Brain microvascular endothelial cell (primary cell): ENCODE data around the gene KRT80.
"Not testable (repeated sequence)": the region's sequence is repeated elsewhere in the genome, so short reads cannot be mapped to it uniquely, and the experiment has no call there.

Experiments used
- DNase-seq: peaks from one replicate; pipeline ENCODE4 v3.0.0-alpha.2; 2020
- H3K27ac ChIP-seq: fragments of 250-450 bp; sonication (Bioruptor Pico); 2 replicates; pipeline ENCODE4 v1.5.1; 2020; ENCODE audit warnings: mild to moderate bottlenecking, moderate library complexity
- H3K27me3 ChIP-seq: fragments of 250-450 bp; sonication (Bioruptor Pico); replicated peaks from 2 replicates; pipeline ENCODE4 v1.5.1; 2020; ENCODE audit warnings: mild to moderate bottlenecking
- H3K36me3 ChIP-seq: fragments of 250-450 bp; sonication (Bioruptor Pico); replicated peaks from 2 replicates; pipeline ENCODE4 v1.5.1; 2020; ENCODE audit warnings: mild to moderate bottlenecking
- H3K4me3 ChIP-seq: 2 replicates; pipeline ENCODE4 v1.5.1; 2011; ENCODE audit warnings: low read depth, mild to moderate bottlenecking, control low read depth, low read length, moderate library complexity
- in situ Hi-C: cut with HindIII; loops from 2 replicates; pipeline ENCODE4 v1.10.0; 2017; ENCODE audit warnings: low sequenced_read_pairs, low pct_ligation_motif_present
- TF ChIP-seq, protein P1 (sequence below): IDR thresholded peaks from 2 replicates; pipeline ENCODE4 v1.5.1; 2011; ENCODE audit warnings: low read depth, mild to moderate bottlenecking, moderate library complexity, low read length, control low read depth, inconsistent platforms; ENCODE audit errors: missing control alignments

The KRT80 gene

GRCh38 chr12:52191841-52192791, at the start of gene KRT80:
KRT80 (minus strand) TSS chr12:52192014; CDS start chr12:52191902, 112 bp downstream.
- no peaks in the 10 kb centered on the region for H3K27me3 ChIP-seq
- in situ Hi-C loops: no loop called here
- H3K4me3 ChIP-seq: no peak within 1 kb of the TSS
- H3K27ac ChIP-seq: peak within 1 kb of the TSS; percentile 37
- no peaks in the 10 kb centered on the region for H3K36me3 ChIP-seq
- TF ChIP-seq, protein P1, sequence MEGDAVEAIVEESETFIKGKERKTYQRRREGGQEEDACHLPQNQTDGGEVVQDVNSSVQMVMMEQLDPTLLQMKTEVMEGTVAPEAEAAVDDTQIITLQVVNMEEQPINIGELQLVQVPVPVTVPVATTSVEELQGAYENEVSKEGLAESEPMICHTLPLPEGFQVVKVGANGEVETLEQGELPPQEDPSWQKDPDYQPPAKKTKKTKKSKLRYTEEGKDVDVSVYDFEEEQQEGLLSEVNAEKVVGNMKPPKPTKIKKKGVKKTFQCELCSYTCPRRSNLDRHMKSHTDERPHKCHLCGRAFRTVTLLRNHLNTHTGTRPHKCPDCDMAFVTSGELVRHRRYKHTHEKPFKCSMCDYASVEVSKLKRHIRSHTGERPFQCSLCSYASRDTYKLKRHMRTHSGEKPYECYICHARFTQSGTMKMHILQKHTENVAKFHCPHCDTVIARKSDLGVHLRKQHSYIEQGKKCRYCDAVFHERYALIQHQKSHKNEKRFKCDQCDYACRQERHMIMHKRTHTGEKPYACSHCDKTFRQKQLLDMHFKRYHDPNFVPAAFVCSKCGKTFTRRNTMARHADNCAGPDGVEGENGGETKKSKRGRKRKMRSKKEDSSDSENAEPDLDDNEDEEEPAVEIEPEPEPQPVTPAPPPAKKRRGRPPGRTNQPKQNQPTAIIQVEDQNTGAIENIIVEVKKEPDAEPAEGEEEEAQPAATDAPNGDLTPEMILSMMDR: no peak
- peak; percentile 96 for DNase-seq

DNA sequence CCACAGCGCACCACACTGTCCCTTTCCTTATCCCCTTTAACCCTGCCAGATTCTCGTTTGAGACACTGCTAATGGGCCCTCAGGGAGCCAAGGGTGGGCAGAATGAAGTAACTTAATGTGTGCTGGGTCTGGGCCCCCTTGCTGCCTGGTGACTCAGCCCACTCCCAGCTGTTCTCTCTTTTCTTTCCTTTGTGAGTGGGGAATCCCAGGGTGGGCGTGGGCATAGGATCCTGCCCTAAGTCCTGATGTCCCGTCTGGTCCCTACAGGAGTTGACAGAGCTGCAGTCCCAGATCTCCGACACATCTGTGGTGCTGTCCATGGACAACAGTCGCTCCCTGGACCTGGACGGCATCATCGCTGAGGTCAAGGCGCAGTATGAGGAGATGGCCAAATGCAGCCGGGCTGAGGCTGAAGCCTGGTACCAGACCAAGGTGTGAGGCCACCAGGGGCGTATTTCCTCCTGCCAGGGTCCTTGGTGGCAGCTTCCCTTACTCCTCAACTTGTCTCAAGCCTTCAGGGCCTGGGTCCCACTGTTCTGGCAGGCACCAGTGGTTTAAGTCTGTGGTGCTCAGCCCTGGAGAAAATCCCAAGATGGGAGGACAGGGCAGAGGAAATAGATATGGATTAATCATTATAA, 49.5 kb upstream of the KRT80 start:
- Histone ChIP-seq H3K27me3 (no peaks in the 10 kb centered on the region), H3K27ac (no peak overlapping the region), H3K4me3 (no peak overlapping the region), H3K36me3 (peaks cover 6% of the 10 kb centered on the region)
- TF ChIP-seq, protein P1: no peak
- in situ Hi-C loops: no loop called here
- DNase-seq: no peak

- H3K4me3 ChIP-seq, DNase-seq, H3K27me3 ChIP-seq, H3K36me3 ChIP-seq, H3K27ac ChIP-seq, in situ Hi-C loops: not testable (repeated sequence)
Observed at GRCh38 chr12:52240247-52240646, 48.4 kb upstream of the KRT80 start.

GRCh38 chr12:52239767-52240166, 48.0 kb upstream of the KRT80 start:
- H3K36me3 ChIP-seq: peaks cover 6% of the 10 kb centered on the region
- H3K27me3 ChIP-seq: no peaks in the 10 kb centered on the region
- H3K4me3 ChIP-seq: no peak overlapping the region
- no peak for DNase-seq
- no peak overlapping the region for H3K27ac ChIP-seq
- TF ChIP-seq, protein P1: no peak
- in situ Hi-C loops: no loop called here

DNA sequence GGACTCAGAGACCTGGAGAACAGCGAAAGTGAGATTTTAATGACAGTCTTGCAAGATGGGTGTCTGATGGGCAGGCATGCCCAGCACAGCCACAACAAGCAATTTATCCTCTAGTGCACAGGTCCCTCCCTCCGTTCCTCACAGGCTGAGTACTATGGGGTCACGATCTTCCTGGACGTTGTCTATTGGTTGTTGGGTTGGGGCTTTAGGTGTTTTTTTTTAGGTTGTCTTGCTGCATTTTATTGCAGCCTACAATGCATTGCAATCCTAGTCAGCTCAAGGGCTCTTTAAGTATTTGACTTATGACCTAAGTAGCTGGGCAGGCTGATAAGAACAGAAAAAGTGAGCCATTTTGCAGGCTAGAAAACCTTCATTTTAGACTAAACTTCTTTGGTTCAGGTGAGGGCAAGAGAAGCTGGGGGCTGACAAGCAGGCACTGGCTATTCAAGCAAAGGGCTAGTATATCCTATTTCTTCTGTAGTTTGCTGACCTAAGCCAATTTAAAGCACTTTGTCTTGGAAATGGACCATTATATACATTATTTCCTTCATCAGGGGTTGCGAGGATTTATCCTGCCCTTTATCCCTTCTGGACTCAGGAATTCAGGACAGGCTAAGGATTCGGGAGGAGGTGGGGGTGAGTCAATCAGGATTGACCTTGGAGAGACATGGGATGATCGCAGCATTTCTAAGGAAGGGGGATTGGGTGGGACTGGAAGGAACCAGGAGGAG, 47.3 kb upstream of the KRT80 start:
- in situ Hi-C loops: no loop called here
- Histone ChIP-seq H3K27ac (no peak overlapping the region), H3K36me3 (peaks cover 6% of the 10 kb centered on the region), H3K4me3 (no peak overlapping the region), H3K27me3 (no peaks in the 10 kb centered on the region)
- DNase-seq: no peak
- TF ChIP-seq, protein P1: no peak

DNA sequence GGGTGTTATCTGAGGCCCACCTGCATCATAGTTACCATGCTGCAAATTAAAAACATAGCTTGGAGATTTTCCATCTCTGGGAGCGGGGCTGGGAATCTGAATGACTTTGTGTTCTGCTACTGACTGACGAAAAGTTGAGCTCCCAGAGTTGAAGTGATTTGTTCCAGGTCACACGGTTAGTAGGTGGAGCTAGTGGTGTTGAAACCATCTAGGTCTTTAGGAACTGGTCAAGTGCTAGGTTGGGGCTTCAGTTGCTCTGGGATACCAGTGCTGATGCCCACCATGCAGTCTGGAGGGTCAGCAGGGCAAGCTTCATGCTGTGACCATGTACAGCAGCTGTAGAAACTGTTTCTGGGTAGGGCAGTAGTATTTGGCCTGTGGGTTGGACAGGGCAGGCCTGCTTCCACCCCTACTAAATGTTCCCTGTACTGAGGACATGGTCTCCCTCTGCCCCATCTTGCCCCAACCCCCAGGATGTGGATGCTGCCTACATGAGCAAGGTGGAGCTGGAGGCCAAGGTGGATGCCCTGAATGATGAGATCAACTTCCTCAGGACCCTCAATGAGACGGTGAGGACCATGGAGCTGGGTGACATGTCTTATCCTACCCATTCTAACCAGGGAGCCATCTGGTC, 46.5 kb upstream of the KRT80 start:
- TF ChIP-seq, protein P1: no peak
- peaks cover 6% of the 10 kb centered on the region for H3K36me3 ChIP-seq
- in situ Hi-C loops: no loop called here
- no peak overlapping the region for H3K4me3 ChIP-seq
- no peaks in the 10 kb centered on the region for H3K27me3 ChIP-seq
- H3K27ac ChIP-seq: no peak overlapping the region
- DNase-seq: no peak
